Measurements from ENCODE around the gene SERAC1.
"Not testable (repeated sequence)": the region's sequence is repeated elsewhere in the genome, so short reads cannot be mapped to it uniquely, and the experiment has no call there.

Gene SERAC1

GRCh38 chr6:158172001-158172400, 3.9 kb upstream of the SERAC1 start:
- no peak overlapping the region for H3K4me3 ChIP-seq (ENCODE audit: low read depth, low read length)
- in situ Hi-C loops (cut with HindIII; ENCODE audit: low sequenced_read_pairs), result no loop called here

GRCh38 chr6:158170656-158171081, 2.6 kb upstream of the SERAC1 start:
- DNase-seq (ENCODE audit: low read depth), result peak; percentile 89
- H3K4me3 ChIP-seq (ENCODE audit: low read depth, low read length), result no peak overlapping the region
- in situ Hi-C loops (cut with HindIII; ENCODE audit: low sequenced_read_pairs), result no loop called here
- TF ChIP-seq CTCF (IDR thresholded peaks at IDR 0.05; ENCODE audit: low read depth, low read length, missing control alignments), result no peak

More at GRCh38 chr6:158172001-158172400, 3.9 kb upstream of the SERAC1 start:
- TF ChIP-seq CTCF (IDR thresholded peaks at IDR 0.05; ENCODE audit: low read depth, low read length, missing control alignments), result no peak
- DNase-seq (ENCODE audit: low read depth), result no peak

GRCh38 chr6:158169634-158170033, 1.6 kb upstream of the SERAC1 start:
- in situ Hi-C loops (cut with HindIII; ENCODE audit: low sequenced_read_pairs); H3K4me3 ChIP-seq (ENCODE audit: low read depth, low read length); DNase-seq (ENCODE audit: low read depth): not testable (repeated sequence)

- H3K4me3 ChIP-seq (ENCODE audit: low read depth, low read length), result no peak overlapping the region
- DNase-seq (ENCODE audit: low read depth), result no peak
- in situ Hi-C loops (cut with HindIII; ENCODE audit: low sequenced_read_pairs), result no loop called here
- TF ChIP-seq CTCF (IDR thresholded peaks at IDR 0.05; ENCODE audit: low read depth, low read length, missing control alignments), result no peak
Observed at GRCh38 chr6:158165919-158166416, 2.1 kb downstream of the SERAC1 start.

GRCh38 chr6:158164579-158165170, 3.4 kb downstream of the SERAC1 start:
- no peak overlapping the region for H3K4me3 ChIP-seq (ENCODE audit: low read depth, low read length)
- no peak for TF ChIP-seq CTCF (IDR thresholded peaks at IDR 0.05; ENCODE audit: low read depth, low read length, missing control alignments)
- no peak for DNase-seq (ENCODE audit: low read depth)
- in situ Hi-C loops (cut with HindIII; ENCODE audit: low sequenced_read_pairs), result no loop called here

- no peak for DNase-seq (ENCODE audit: low read depth)
- no peak for TF ChIP-seq CTCF (IDR thresholded peaks at IDR 0.05; ENCODE audit: low read depth, low read length, missing control alignments)
- in situ Hi-C loops (cut with HindIII; ENCODE audit: low sequenced_read_pairs), result no loop called here
- H3K4me3 ChIP-seq (ENCODE audit: low read depth, low read length), result no peak overlapping the region
Observed at GRCh38 chr6:158161566-158162254, 6.4 kb downstream of the SERAC1 start.

- TF ChIP-seq CTCF (IDR thresholded peaks at IDR 0.05; ENCODE audit: low read depth, low read length, missing control alignments), result no peak
- no peak for DNase-seq (ENCODE audit: low read depth)
Observed at GRCh38 chr6:158160932-158161539, 7.0 kb downstream of the SERAC1 start.

More at GRCh38 chr6:158160932-158161539, 7.0 kb downstream of the SERAC1 start:
- in situ Hi-C loops (cut with HindIII; ENCODE audit: low sequenced_read_pairs), result no loop called here
- H3K4me3 ChIP-seq (ENCODE audit: low read depth, low read length), result no peak overlapping the region

Data from astrocyte of the cerebellum (primary cell).